OCI-LY7 (cell line): ENCODE data around the gene KLF15.

ENCODE experiments used
- CTCF ChIP-seq: fragments of 200-600 bp; sonication (generic); conservative IDR thresholded peaks from 2 replicates; pipeline ENCODE4 v1.5.1; 2014; ENCODE audit warnings: mild to moderate bottlenecking, antibody characterized with exemption, low read length, moderate library complexity, mixed read lengths
- EZH2phosphoT487 ChIP-seq: fragments of 200-600 bp; sonication (generic); IDR thresholded peaks from 2 replicates; pipeline ENCODE4 v1.6.1; 2018; ENCODE audit warnings: low read depth, borderline replicate concordance, mild to moderate bottlenecking, mixed run types, antibody characterized with exemption, low read length, moderate library complexity, mixed read lengths

- TF ChIP-seq CTCF (no peak), EZH2phosphoT487 (no peak)
Measured at GRCh38 chr3:126402178-126402577, 45.0 kb upstream of the KLF15 start.
